ENCODE results near the gene RMI1. TPM values are rescaled to one million over a fixed set of nuclear protein-coding genes. Genes with fewer than 3 reads are reported as not detected.

Gene RMI1
- total and polyA plus RNA-seq, 10 of the 15 experiments (the other 5 are each of a cell fraction or from before 2014, with no cell fraction given) = 3.6 to 34.1 (median 16.1) TPM

GRCh38 chr9:83980395-83981125 is at the start of gene RMI1 (continued):
- peak; percentile 94 for TF ChIP-seq NBN (IDR thresholded peaks at IDR 0.05)
- TF ChIP-seq E2F4 (IDR thresholded peaks at IDR 0.05; ENCODE audit: low read depth, low read length) = peak; percentile 61; the same call in 1 of the 2 replicates
- TF ChIP-seq ZNF592 (IDR thresholded peaks at IDR 0.05) = no peak
- TF ChIP-seq, protein P1, sequence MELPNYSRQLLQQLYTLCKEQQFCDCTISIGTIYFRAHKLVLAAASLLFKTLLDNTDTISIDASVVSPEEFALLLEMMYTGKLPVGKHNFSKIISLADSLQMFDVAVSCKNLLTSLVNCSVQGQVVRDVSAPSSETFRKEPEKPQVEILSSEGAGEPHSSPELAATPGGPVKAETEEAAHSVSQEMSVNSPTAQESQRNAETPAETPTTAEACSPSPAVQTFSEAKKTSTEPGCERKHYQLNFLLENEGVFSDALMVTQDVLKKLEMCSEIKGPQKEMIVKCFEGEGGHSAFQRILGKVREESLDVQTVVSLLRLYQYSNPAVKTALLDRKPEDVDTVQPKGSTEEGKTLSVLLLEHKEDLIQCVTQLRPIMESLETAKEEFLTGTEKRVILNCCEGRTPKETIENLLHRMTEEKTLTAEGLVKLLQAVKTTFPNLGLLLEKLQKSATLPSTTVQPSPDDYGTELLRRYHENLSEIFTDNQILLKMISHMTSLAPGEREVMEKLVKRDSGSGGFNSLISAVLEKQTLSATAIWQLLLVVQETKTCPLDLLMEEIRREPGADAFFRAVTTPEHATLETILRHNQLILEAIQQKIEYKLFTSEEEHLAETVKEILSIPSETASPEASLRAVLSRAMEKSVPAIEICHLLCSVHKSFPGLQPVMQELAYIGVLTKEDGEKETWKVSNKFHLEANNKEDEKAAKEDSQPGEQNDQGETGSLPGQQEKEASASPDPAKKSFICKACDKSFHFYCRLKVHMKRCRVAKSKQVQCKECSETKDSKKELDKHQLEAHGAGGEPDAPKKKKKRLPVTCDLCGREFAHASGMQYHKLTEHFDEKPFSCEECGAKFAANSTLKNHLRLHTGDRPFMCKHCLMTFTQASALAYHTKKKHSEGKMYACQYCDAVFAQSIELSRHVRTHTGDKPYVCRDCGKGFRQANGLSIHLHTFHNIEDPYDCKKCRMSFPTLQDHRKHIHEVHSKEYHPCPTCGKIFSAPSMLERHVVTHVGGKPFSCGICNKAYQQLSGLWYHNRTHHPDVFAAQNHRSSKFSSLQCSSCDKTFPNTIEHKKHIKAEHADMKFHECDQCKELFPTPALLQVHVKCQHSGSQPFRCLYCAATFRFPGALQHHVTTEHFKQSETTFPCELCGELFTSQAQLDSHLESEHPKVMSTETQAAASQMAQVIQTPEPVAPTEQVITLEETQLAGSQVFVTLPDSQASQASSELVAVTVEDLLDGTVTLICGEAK (IDR thresholded peaks at IDR 0.05; ENCODE audit: borderline replicate concordance) = peak; percentile 12; the same call in 1 of the 2 replicates
- TF ChIP-seq SUPT20H (IDR thresholded peaks at IDR 0.05; ENCODE audit: borderline replicate concordance, control insufficient read depth, low read depth, low read length) = no peak
- TF ChIP-seq ETV6 (conservative IDR thresholded peaks at IDR 0.05 in 1 of 2, IDR thresholded peaks at IDR 0.05 in 1 of 2; ENCODE audit: borderline replicate concordance in 1 of 2, low read depth in 1 of 2) = peak in 1 of 2 experiments; percentile 54; a peak in 1 of 4 replicates
- TF ChIP-seq MYB (IDR thresholded peaks at IDR 0.05; ENCODE audit: borderline replicate concordance, low read depth, low read length) = no peak
- TF ChIP-seq CHD1 (IDR thresholded peaks at IDR 0.05; ENCODE audit: low read depth, low read length) = no peak
- no peak for TF ChIP-seq HSF1 (IDR thresholded peaks at IDR 0.05; ENCODE audit: low read depth, low read length)
- TF ChIP-seq CHD4 (IDR thresholded peaks at IDR 0.05) = no peak
- peak; percentile 82; the same call in 1 of the 2 replicates for TF ChIP-seq POLR2AphosphoS2 (IDR thresholded peaks at IDR 0.05; ENCODE audit: low read depth, low read length)
- TF ChIP-seq BRCA1 (IDR thresholded peaks at IDR 0.05; ENCODE audit: low read depth, low read length) = peak; percentile 79
- TF ChIP-seq, protein P2, sequence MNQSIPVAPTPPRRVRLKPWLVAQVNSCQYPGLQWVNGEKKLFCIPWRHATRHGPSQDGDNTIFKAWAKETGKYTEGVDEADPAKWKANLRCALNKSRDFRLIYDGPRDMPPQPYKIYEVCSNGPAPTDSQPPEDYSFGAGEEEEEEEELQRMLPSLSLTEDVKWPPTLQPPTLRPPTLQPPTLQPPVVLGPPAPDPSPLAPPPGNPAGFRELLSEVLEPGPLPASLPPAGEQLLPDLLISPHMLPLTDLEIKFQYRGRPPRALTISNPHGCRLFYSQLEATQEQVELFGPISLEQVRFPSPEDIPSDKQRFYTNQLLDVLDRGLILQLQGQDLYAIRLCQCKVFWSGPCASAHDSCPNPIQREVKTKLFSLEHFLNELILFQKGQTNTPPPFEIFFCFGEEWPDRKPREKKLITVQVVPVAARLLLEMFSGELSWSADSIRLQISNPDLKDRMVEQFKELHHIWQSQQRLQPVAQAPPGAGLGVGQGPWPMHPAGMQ (IDR thresholded peaks at IDR 0.05; ENCODE audit: borderline replicate concordance) = peak; percentile 60
- TF ChIP-seq USF2 (IDR thresholded peaks at IDR 0.05; ENCODE audit: borderline replicate concordance, low read depth, low read length) = no peak
